Keratinocyte (primary cell): ENCODE data around the gene ATG9B.

ENCODE experiments used
- CTCF ChIP-seq, 3 experiments: IDR thresholded peaks in 1 of 3; conservative IDR thresholded peaks in 1 of 3; optimal IDR thresholded peaks in 1 of 3; 2 replicates in 2 of 3; 3 replicates in 1 of 3; pipeline versions ENCODE3 to v1.5.1; 2011; ENCODE audit warnings: low read length in 3 of 3, mild to moderate bottlenecking in 3 of 3, moderate library complexity in 2 of 3, control low read depth in 1 of 3, inconsistent platforms in 1 of 3; ENCODE audit not compliant: insufficient read depth in 2 of 3; ENCODE audit errors: extremely low read depth in 1 of 3
- EZH2 ChIP-seq: IDR thresholded peaks from one replicate; pipeline ENCODE4 v1.6.1; 2012; ENCODE audit warnings: inconsistent platforms, mild to moderate bottlenecking, low read length, moderate library complexity

- no peak for TF ChIP-seq EZH2
- TF ChIP-seq CTCF (optimal IDR thresholded peaks at IDR 0.05 in 1 of 3, IDR thresholded peaks at IDR 0.05 in 1 of 3, conservative IDR thresholded peaks at IDR 0.05 in 1 of 3; ENCODE audit: extremely low read depth in 1 of 3, insufficient read depth in 2 of 3, low read length in 3 of 3) = no peak
Observed at GRCh38 chr7:151020231-151020630, 4.1 kb downstream of the ATG9B start.
